ENCODE measurements around the gene NKAIN2. TPM values are rescaled to one million over a fixed set of nuclear protein-coding genes. Genes with fewer than 3 reads are reported as not detected.
A peak's percentile ranks its signal among the peaks of the same experiment; 100 is the strongest.

The NKAIN2 gene
- total RNA-seq, 1 donor from 2014 or later = 4.0 TPM

- no peak for TF ChIP-seq CTCF (IDR thresholded peaks at IDR 0.05)
- DNase-seq (ENCODE audit: low spot score) = no peak
- Mint-ChIP-seq H3K4me3 (ENCODE audit: unreplicated experiment) (no peak overlapping the region), H3K27me3 (ENCODE audit: low read depth) (no peaks in the 10 kb centered on the region), H3K9me3 (ENCODE audit: low read depth) (no peaks in the 10 kb centered on the region), H3K27ac (ENCODE audit: unreplicated experiment) (no peak overlapping the region), H3K4me1 (ENCODE audit: low read depth) (peaks cover 9% of the 10 kb centered on the region), H3K36me3 (ENCODE audit: low read depth) (no peaks in the 10 kb centered on the region)
Measured at GRCh38 chr6:123962508-123962907, 158.8 kb downstream of the NKAIN2 start.

GRCh38 chr6:123965894-123966293 is 162.2 kb downstream of the NKAIN2 start:
- Mint-ChIP-seq H3K9me3 (ENCODE audit: low read depth) (no peaks in the 10 kb centered on the region), H3K4me1 (ENCODE audit: low read depth) (peaks cover 9% of the 10 kb centered on the region), H3K27ac (ENCODE audit: unreplicated experiment) (no peak overlapping the region), H3K27me3 (ENCODE audit: low read depth) (peaks cover 2% of the 10 kb centered on the region), H3K4me3 (ENCODE audit: unreplicated experiment) (no peak overlapping the region), H3K36me3 (ENCODE audit: low read depth) (no peaks in the 10 kb centered on the region)
- DNase-seq (ENCODE audit: low spot score) = no peak
- peak; percentile 60 for TF ChIP-seq CTCF (IDR thresholded peaks at IDR 0.05)

GRCh38 chr6:123966618-123967017 is 163.0 kb downstream of the NKAIN2 start:
- H3K27ac Mint-ChIP-seq (ENCODE audit: unreplicated experiment) = no peak overlapping the region
- H3K4me3 Mint-ChIP-seq (ENCODE audit: unreplicated experiment) = no peak overlapping the region
- no peak for TF ChIP-seq CTCF (IDR thresholded peaks at IDR 0.05)
- H3K27me3 Mint-ChIP-seq (ENCODE audit: low read depth) = peaks cover 2% of the 10 kb centered on the region
- no peak for DNase-seq (ENCODE audit: low spot score)
- H3K4me1 Mint-ChIP-seq (ENCODE audit: low read depth) = peaks cover 9% of the 10 kb centered on the region
- H3K9me3 Mint-ChIP-seq (ENCODE audit: low read depth) = no peaks in the 10 kb centered on the region
- no peaks in the 10 kb centered on the region for H3K36me3 Mint-ChIP-seq (ENCODE audit: low read depth)

GRCh38 chr6:123967905-123968304 is 164.2 kb downstream of the NKAIN2 start:
- Mint-ChIP-seq H3K27me3 (ENCODE audit: low read depth) (peaks cover 2% of the 10 kb centered on the region), H3K9me3 (ENCODE audit: low read depth) (no peaks in the 10 kb centered on the region), H3K4me3 (ENCODE audit: unreplicated experiment) (no peak overlapping the region), H3K27ac (ENCODE audit: unreplicated experiment) (no peak overlapping the region), H3K4me1 (ENCODE audit: low read depth) (peaks cover 10% of the 10 kb centered on the region), H3K36me3 (ENCODE audit: low read depth) (no peaks in the 10 kb centered on the region)
- no peak for TF ChIP-seq CTCF (IDR thresholded peaks at IDR 0.05)
- no peak for DNase-seq (ENCODE audit: low spot score)

GRCh38 chr6:123972600-123973294 is 169.1 kb downstream of the NKAIN2 start:
- TF ChIP-seq CTCF (IDR thresholded peaks at IDR 0.05) = no peak
- H3K36me3 Mint-ChIP-seq (ENCODE audit: low read depth) = no peaks in the 10 kb centered on the region
- H3K27ac Mint-ChIP-seq (ENCODE audit: unreplicated experiment) = no peak overlapping the region
- H3K4me1 Mint-ChIP-seq (ENCODE audit: low read depth) = peaks cover 5% of the 10 kb centered on the region
- peaks cover 2% of the 10 kb centered on the region for H3K9me3 Mint-ChIP-seq (ENCODE audit: low read depth)
- H3K27me3 Mint-ChIP-seq (ENCODE audit: low read depth) = peaks cover 4% of the 10 kb centered on the region
- DNase-seq (ENCODE audit: low spot score) = no peak
- H3K4me3 Mint-ChIP-seq (ENCODE audit: unreplicated experiment) = no peak overlapping the region
